Measurements from ENCODE around the gene ZNF385D. TPM values are rescaled to one million over a fixed set of nuclear protein-coding genes. Genes with fewer than 3 reads are reported as not detected.
A peak's percentile ranks its signal among the peaks of the same experiment; 100 is the strongest.

ZNF385D gene
- total RNA-seq, 1 donor from 2014 or later = 25.8 TPM

DNA sequence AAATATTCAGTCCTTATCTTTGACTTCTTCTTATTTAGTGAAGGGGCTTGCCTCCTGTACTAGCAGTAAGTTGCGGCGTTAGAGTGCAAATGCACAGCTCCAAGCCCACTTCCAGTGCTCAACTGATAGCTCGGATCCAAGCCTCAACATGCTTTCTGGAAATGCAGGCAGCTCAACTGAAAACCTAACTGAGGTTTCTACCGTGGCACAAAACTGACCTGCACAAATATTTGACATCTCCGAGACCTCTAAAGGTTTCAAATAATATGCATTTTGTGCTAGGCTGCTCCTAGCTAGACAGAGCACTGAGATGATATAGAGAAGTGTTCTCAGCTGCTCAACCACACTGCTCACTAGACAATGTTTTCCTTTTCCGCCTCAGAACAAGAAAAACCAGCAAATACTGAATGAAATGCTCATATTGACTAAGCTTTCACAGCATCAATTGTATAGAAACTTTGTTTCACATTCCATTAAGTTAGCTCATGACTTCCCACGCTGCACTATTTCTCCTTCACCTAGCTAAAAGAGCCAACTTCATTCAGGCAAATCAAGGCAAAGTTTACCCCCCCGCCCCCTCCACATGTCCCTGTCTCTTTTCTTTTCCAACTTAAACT, 822 bp downstream of the ZNF385D start:
- no peak for DNase-seq (ENCODE audit: low spot score)

DNA sequence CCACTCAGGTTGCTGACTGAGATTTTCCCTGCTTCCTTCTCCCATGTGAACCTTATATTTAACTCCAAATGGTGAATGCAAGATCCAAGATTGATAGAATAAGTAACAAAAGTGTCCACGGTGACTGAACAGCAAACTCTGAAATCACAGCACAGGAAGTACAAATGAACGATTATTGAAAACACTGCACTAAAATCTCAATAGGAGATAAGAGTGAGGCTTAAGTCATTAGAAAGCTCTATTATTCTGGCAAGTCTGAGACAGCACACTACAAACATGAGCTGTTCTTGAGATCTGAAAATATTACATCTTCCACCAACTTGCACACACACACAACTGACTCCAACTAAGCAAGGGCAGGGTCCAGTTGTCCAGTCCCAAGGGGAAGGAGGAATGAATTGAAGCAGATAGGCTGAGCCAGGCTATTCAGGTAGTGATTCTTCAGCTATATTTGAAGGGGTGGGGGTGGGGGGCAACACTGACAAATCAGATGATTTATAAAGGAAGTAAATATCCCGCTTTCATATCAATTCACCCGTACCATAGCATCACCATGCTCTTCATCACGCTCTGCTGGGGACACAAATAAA, 2.9 kb downstream of the ZNF385D start:
- no peak for DNase-seq (ENCODE audit: low spot score)

DNA sequence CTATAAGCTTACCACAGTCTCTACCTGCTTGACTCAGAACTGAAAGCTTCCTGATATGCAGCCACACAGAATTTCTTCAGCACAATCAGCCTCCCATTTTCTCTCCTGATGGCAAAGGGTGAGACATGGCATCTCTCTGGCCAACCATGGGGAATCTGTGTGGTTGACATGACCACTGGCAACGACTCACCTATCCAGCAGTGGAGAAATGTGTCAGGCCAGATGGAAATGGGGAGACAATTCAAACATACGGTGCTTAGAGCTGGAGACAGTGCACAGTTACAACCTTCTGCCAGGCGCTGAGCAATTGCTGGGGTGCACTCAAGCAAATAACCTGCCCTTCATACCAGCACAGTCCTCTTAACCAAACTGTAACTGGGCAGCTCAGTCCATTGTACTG, 3.6 kb downstream of the ZNF385D start:
- no peak for DNase-seq (ENCODE audit: low spot score)

DNA sequence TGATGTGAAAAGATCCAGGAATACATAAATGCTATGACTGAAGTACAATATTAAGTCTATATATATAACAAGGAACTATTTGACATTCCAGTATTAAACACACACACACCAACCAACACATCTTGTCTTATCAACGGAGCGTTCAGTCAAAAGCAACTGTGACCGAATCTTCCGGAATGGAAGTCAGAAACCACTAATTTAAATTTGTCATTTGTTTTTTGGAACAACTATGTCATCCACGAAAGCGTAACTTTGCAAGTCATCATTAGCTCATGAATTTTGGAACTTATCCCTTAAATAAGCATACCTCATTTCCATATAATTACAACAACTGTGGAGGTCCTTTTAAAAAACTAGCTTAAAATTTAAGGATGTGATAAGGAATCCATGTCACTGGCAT, 5.0 kb downstream of the ZNF385D start:
- DNase-seq (ENCODE audit: low spot score) = no peak

DNA sequence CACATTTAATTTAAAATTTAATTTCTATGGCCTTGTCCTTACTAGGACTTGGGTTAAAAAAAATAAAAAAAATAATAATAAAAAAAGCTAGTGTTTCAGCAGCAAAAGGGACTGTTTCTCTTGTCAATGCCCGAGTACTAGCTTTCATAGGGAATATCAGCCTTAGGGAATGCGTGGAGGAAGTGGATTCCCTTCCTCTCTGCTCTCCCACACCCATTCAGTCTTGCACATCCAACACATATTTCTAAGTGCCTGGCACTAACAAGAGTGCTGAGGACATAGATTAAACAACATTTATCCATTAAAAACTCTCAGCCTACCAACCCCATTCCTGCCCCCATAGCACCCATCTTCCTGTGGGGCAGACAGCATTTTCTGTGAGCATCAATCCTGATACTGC, 6.2 kb downstream of the ZNF385D start:
- DNase-seq (ENCODE audit: low spot score) = no peak

DNA sequence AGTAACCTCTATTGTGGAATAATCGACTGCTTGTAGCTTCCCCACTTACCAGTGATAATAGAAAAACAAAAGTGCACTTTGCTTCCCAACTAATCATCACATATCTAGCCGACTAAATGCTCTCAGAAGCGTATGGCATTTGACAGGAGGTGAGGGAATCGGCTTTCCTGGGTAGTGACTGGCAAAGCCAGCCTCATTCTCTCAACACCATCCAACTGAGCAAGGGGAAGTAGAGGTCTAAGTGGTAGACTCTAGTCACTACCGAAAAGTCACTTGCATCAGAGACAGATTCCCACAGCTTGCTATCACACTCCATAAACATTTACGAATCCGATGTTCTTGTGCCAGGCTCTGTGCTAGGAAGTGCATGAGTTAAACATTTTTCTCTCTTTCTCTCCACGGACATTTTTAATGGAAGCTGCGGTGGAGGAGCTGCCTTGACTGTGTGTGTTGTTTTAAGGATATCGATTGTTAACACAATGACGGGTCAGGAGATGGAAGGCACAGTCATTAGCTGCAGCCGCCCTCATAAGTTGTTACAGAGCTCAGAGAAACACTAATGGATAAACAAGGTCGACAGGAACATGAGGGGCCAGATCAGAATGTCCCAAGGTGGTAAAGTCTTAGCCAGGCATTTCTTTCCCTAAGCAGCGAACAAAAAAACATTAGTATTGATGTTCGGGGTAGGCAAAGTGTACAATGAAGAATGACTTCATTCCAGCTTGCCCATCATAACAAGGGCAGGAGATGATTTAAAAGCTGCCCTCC, 11.9 kb downstream of the ZNF385D start:
- no peak for DNase-seq (ENCODE audit: low spot score)

DNA sequence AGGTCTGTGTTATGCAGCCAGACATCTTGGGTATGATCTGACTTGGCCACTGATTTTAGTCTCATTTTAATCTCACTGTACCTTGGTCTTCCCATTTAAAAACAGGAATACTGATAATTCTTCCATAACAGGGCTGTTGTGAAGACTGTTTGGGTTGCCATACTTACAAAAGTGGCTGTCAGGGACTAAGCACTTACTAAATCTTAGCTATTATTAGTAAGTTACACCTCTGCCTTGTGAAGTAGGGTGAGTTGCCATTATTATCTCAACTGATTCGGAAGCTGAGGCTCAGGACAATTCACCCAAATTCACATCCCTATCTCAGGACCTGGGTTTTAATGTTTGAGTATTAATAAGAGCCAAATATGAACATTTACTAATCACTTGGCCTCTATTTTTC, 12.7 kb downstream of the ZNF385D start:
- no peak for DNase-seq (ENCODE audit: low spot score)

DNA sequence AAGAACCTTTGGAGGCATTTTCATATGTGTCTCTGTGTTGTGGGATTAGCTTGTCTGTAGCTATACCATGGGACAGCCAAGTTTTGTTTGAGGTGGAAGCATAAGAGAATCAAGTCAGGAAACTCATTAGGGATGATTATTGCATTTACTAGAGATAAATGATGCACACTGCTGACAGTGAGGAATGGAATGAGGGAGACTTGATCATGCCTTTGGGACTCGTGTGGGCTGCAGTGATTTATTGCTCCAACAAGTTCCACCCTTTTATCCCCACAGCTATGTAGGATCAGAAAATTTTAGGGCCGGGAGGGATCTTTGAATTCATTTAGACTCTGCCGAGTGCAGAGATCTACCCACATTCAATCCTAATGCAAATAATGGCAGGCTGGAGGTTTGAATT, 16.3 kb downstream of the ZNF385D start:
- no peak for DNase-seq (ENCODE audit: low spot score)

DNA sequence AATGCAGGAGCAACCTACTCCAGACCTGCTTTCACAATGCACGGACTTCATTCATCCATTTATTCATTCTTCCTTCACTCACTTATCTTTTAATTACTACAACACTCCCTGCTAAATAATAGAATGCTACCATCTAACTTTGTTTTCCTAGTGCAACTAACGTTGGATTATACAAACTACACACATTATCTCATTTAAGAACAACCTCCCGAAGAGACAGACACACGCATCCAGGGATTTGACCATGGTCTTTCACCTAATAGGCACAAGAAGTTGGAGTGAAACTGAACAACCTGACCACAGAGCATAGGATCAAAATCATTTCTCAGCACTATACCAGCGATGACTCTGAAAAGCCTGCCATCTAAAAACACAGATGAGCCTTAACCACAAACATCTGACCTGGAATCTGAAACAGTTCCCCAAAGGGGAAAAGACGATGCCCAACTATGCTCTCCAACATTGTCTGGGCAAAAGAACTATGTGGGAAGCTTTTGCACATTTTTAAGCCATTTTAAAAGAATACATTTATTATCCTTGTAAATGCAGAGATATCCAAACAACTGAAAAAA, 21.0 kb downstream of the ZNF385D start:
- no peak for DNase-seq (ENCODE audit: low spot score)

DNA sequence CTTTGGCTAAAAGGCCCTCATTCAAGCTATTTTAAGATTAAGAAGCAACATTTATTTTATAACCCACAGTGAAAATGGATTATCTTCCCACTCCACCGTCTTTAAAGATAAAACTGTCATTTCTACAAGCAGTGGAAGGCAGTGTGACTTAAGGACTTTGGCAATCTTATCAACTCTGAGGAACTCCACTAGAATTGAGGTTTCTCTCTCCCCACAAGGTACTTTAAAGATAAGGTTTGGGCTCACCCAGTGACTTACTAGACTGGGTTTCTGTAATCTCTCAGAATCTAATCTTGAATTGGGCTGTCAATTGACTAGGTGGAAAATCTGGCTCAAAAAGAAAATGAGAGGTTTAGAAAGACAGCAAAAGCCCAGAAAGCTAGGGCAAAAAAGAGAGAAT, 21.7 kb downstream of the ZNF385D start:
- no peak for DNase-seq (ENCODE audit: low spot score)

DNA sequence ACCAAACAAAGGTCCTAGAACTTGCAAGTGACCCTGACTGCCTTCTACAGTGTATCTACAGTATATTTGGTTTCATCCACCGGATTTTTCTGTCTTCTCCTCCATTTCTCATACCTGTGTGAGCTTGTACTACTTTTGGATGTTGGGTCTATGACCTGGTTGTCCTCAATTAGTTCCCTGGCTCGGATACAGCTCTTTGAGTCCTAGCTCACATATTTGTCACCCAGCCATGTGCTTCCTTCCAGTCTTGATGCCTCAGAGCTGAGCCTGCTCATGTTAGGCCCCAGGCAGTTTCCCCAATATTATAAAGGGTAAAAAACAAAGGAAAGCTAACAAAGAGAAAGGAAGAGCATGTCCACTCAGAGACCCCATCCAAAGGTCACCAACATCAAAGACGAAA, 28.2 kb downstream of the ZNF385D start:
- DNase-seq (ENCODE audit: low spot score) = no peak

DNA sequence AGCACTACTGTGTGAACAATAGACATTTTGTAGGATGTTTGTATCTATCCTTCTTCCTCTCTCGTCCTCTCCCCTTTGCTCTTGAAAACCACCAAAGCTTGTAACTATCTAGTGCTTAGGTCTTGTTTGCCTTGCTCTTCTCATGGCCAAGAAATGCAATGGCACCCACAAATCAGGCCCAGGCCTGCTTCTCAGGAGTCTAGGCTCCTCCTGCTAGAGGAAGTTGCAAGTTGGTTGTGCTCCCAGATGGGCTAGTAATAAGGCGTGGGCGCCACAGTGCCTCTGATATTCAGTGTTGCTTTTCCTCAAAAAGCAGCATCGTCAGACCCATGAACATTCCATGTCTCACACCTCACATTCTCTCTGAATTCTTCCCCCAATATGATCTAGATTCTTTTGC, 28.7 kb downstream of the ZNF385D start:
- DNase-seq (ENCODE audit: low spot score) = no peak

DNA sequence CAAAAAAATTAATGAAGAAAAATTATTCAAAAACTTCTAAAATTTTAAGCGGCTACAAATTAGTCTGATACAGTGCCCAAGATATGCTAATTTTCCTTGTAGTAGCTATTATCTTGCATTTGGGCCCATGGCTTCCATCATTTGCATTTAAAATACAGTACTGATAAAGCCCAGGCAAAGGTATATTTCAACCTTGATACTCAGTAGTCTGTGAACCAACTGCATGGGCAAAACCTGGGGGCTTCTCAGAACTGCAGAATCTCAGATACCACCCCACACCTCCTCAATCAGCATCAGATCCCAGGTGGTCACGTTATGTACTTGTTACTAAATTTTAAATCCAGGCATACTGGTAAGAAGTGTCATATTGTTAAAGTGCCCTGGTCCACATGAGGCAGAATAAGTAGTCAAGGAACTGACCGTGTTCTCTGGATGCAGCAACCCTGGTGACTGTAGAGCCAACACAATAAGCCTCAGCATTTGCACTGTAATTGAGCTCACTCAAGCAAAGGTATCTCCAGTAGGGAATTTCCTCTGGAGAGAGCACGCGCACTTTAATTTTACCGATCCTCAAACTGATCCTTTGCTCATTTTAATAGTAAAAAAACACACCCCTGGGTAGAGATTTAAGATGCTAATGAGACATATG, 31.9 kb downstream of the ZNF385D start:
- DNase-seq (ENCODE audit: low spot score) = no peak

DNA sequence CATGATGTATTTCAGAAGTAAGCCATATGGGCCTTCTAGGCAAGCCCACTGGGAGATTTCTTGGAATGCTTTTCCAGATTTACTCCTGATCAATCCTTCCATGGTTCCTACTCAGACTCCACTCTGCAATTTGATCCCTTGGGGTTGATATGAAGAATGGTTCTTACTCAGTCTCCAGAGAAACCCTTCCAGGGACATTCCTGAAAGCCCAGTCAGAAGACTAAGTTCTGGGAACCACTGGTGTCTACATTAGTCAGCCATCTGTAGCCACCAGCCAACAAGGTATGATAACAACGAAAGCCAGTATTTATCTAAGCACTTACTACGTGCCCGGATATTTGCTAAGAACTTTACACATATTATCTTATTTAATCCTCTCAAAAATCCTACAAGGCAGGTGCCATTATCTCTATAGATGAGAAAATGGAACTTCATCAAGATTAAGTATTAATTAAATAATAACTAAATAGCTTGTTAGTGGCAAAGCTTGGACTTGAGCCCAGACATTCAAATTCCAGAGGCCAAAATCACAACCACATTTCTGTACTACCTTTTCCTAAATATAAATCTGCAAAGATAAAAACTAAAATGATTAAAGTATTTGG, 32.7 kb downstream of the ZNF385D start:
- DNase-seq (ENCODE audit: low spot score) = no peak

DNA sequence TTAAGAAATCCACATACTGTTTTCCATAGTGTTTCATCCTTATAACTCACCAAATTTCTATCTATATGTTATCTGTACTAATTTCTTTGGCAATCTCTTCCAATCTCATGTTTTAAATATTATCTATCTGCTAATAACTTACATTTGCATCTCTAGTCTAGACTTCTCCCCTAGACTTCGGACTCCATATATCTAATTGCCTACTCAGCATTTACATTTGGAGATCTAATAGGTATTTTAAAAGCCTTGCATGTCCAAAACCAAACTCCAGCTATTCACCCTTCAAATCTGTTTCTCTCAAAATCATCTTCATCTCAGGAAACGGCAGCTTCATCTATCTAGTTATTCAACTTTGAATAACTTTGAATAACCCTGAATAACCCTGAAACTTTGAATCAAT, 35.3 kb downstream of the ZNF385D start:
- no peak for DNase-seq (ENCODE audit: low spot score)

DNA sequence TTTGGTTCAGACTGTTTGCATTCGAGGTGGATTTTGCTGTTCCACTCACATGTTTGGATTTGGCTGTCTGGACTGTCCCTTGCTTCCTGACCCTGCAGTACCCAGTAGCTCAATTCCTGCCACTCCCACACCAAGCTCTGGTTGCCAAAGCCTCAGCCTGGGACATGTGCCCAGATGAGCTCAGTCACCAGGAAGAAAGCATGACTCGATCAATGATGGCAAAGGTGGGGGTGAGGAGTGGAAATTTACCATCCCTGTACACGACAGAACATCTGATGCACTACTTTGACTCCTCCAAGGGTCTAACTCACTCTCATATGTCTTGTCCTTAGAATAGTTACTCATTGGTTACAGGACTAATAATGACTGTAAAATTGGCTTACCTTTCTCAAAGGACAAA, 45.2 kb downstream of the ZNF385D start:
- DNase-seq (ENCODE audit: low spot score) = peak; percentile 87

DNA sequence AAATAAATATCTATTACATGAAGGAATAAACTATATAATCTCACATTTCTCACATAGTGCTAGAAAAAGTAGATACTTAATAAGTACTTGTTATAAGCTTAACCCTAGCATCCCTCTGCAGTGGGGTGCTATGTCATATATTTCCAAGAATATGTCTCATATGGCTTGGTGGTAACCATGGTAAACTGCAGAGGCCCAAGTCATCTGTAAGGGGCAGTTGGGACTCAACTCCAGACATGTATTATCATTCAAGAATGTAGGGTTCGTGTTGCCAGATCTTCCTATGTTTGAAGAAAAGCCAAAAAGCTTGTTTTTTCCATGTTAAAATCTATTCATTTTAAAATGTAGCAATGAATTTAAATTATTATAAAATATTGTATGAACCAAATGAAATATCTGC, 46.2 kb downstream of the ZNF385D start:
- no peak for DNase-seq (ENCODE audit: low spot score)

DNA sequence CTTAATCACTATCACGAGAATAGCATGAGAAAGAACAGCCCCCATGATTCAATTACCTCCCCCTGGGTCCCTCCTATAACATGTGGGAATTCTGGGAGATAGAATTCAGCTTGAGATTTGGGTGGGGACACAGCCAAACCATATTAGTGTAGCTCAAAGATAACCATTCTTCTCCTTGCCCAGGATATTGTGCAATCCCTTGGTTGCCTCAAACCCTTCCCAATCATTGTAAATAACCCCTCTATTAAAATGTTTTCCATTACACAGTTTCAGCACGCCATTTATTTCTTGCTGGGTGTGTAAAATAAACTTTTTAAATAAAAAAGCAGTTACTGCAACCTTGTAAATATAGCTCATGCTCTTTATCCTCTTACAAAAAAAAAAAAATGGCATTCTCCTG, 47.7 kb downstream of the ZNF385D start:
- DNase-seq (ENCODE audit: low spot score) = no peak

DNA sequence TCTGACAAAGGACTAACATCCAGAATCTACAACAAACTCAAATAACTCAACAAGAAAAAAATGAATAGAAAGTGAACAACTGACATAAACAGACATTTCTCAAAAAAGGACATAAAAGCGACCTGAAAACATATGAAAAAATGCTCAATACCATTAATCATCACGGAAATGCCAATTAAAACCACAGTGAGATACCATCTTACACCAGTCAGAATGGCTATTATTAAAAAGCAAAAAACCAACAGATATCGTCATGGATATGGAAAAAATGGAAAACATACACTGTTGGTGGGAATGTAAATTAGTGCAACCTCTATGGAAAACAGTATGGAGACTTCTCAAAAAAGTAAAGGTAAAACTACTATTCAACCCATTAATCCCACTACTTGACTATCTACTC, 53.3 kb downstream of the ZNF385D start:
- no peak for DNase-seq (ENCODE audit: low spot score)

DNA sequence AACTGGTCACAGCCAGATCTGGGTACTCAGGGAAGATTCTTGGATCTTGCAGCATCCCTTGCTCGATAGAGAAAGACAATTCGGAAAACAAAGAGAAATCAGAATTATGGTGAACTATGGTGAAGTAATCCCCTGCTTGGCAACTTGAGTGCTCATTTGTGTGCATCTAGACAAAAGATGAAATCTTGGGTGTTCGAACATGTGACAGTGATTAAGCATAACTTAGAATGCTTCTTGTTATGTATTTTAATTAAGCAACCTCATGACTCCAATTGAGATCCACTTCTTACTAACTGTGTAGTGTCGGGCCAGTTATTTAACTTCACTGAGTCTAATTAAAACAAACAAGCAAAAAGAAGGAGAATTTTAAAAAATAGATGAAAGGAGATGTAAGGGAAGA, 56.5 kb downstream of the ZNF385D start:
- no peak for DNase-seq (ENCODE audit: low spot score)

DNA sequence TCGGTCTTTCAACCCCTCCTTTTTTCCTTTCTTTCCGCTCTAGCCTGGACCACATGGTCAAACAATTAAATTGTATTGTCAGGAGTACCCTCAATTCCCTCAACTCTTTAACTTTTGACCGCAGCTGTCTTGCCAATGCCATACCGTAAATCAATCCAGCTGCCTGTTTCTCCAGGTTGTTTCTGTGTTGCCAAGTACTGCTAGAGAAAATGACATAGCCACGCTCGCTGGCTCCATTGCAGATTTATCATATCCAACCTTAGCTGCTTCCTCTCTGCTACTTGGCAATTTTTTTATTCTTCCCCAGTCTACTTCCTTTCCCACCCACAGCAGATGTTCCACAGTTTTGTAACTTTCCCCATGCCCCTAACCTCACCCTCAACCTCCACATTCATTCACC, 60.0 kb downstream of the ZNF385D start:
- no peak for DNase-seq (ENCODE audit: low spot score)

DNA sequence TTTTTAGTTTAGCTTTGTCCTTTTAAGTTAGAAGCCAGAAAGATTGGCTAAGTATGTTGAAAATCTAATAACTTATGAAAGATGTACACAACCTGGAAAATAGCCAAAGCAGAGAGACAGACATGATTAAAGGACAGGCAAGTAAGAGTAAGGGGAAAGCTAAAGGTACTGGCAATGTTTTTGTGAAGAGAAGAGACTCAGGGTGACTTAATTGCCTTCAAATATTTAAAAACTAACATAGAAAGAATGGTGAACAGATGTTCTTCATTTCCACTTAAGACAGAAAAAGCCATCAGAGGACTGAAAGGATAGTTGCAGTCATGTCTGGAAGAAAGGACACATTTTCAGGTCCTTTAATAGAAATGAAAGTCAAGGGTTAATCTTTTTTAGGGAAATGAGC, 68.8 kb downstream of the ZNF385D start:
- no peak for DNase-seq (ENCODE audit: low spot score)
